ENCODE results near the gene ACTRT2. TPM values are rescaled to one million over a fixed set of nuclear protein-coding genes. Genes with fewer than 3 reads are reported as not detected.

Gene ACTRT2
- total RNA-seq, 1 donor from 2014 or later: not detected

DNA sequence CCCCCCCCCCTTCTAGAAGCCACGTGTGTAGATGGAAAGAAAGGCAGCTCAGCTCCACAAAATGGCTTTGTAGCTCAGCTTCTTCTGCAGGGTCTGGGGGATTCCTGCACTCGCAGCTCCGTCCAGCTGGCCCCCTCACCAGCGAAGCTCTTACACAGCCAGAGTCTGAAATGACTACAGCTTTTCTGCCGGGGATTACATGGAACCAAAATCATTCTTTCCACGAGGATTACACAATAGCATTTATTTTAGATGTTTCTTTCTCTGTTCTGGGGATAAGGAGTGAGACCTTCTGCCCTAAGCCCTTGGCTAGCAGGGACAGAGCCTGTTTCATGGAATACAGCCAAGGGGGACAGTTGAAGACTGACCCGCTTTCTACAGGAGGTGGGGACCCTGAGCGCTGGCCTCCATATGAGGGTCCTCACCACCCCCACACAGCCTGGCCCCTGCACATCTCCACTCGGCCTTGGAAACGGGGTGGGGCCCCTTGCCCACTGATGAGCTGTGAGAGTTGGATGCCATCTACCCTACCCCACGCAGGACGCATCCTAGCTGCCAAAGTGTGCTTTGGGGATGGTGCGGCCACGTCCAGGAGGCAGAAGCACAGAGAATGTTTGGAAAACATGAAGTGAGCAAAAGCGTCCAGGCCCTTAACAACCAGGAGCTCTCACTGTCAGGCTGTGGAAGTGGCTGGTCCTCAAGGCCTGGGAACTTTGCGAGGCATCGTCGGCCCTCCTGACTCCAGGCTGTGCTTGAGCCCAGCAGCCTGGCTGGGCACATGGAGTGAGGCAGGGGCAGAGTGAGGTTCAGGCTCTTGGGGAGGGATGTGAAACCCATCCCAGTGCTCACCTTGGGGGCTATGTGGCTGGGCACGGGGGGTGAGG lies 14.5 kb downstream of the ACTRT2 start:
- Histone ChIP-seq H3K4me3 (ENCODE audit: low read depth, low read length) (no peak overlapping the region), H3K27me3 (ENCODE audit: control insufficient read depth, insufficient read depth, low read length) (peaks cover 2% of the 10 kb centered on the region), H3K36me3 (ENCODE audit: control insufficient read depth, insufficient read depth, low read length) (no peaks in the 10 kb centered on the region)
- no peak for DNase-seq (ENCODE audit: low read depth)
- no peak for TF ChIP-seq CTCF (IDR thresholded peaks at IDR 0.05; ENCODE audit: insufficient read depth, low read length, poor library complexity, severe bottlenecking)

- H3K27me3 ChIP-seq (ENCODE audit: control insufficient read depth, insufficient read depth, low read length): peaks cover 2% of the 10 kb centered on the region
- H3K4me3 ChIP-seq (ENCODE audit: low read depth, low read length): no peak overlapping the region
- no peaks in the 10 kb centered on the region for H3K36me3 ChIP-seq (ENCODE audit: control insufficient read depth, insufficient read depth, low read length)
- TF ChIP-seq CTCF (IDR thresholded peaks at IDR 0.05; ENCODE audit: insufficient read depth, low read length, poor library complexity, severe bottlenecking): no peak
- DNase-seq (ENCODE audit: low read depth): no peak
Measured at GRCh38 chr1:3036447-3037280, 15.4 kb downstream of the ACTRT2 start.

- H3K4me3 ChIP-seq (ENCODE audit: low read depth, low read length): no peak overlapping the region
- no peak for TF ChIP-seq CTCF (IDR thresholded peaks at IDR 0.05; ENCODE audit: insufficient read depth, low read length, poor library complexity, severe bottlenecking)
- H3K27me3 ChIP-seq (ENCODE audit: control insufficient read depth, insufficient read depth, low read length): peaks cover 2% of the 10 kb centered on the region
- DNase-seq (ENCODE audit: low read depth): no peak
- H3K36me3 ChIP-seq (ENCODE audit: control insufficient read depth, insufficient read depth, low read length): no peaks in the 10 kb centered on the region
Measured at GRCh38 chr1:3037281-3038040, 16.2 kb downstream of the ACTRT2 start.

- no peak for DNase-seq (ENCODE audit: low read depth)
- TF ChIP-seq CTCF (IDR thresholded peaks at IDR 0.05; ENCODE audit: insufficient read depth, low read length, poor library complexity, severe bottlenecking): no peak
- H3K27me3 ChIP-seq (ENCODE audit: control insufficient read depth, insufficient read depth, low read length): peaks cover 2% of the 10 kb centered on the region
- no peaks in the 10 kb centered on the region for H3K36me3 ChIP-seq (ENCODE audit: control insufficient read depth, insufficient read depth, low read length)
- H3K4me3 ChIP-seq (ENCODE audit: low read depth, low read length): no peak overlapping the region
Measured at GRCh38 chr1:3038113-3038551, 16.9 kb downstream of the ACTRT2 start.

DNA sequence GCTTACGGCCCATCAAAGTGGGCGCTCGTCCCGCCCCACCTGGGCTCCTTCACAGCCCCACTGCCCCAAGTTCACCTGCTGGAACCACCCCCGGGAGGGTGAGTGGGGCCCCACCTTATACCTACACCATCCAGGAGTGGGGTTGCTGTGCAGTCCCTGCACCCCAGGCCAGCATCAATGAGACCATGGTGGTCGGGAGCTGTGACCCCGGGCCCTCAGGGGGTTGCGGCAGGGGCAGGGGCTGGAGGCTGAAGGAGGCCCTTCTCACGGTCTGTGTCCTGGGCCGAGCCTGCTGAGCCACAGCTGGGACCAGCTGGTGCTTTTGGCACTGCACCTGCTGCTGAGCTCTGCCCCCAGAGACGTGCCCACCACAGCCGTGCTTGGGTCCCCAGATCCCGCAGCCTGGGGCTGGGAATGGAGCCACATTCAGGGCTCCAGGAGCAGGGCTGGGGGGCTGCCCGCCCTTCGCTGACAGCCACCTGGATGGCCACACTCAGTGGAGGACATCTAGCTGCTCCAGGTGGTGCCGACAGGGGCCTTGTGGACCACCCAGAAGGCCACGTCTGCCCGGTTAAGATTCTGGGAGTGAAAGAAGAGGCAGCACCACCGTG lies 17.4 kb downstream of the ACTRT2 start:
- no peak for TF ChIP-seq CTCF (IDR thresholded peaks at IDR 0.05; ENCODE audit: insufficient read depth, low read length, poor library complexity, severe bottlenecking)
- no peaks in the 10 kb centered on the region for H3K36me3 ChIP-seq (ENCODE audit: control insufficient read depth, insufficient read depth, low read length)
- peaks cover 2% of the 10 kb centered on the region for H3K27me3 ChIP-seq (ENCODE audit: control insufficient read depth, insufficient read depth, low read length)
- no peak for DNase-seq (ENCODE audit: low read depth)
- H3K4me3 ChIP-seq (ENCODE audit: low read depth, low read length): no peak overlapping the region

All from kidney epithelial cell (primary cell).